ENCODE measurements around the gene ADAP1. TPM values are rescaled to one million over a fixed set of nuclear protein-coding genes. Genes with fewer than 3 reads are reported as not detected.

The ADAP1 gene
- total RNA-seq, 1 experiment from 2014 or later: 31.2 TPM

- no peaks in the 10 kb centered on the region for H4K20me1 ChIP-seq (ENCODE audit: low read length)
- DNase-seq: no peak
These were observed 34.5 kb downstream of the ADAP1 start for GRCh38 chr7:919924-920341.

GRCh38 chr7:919114-919442 is 35.4 kb downstream of the ADAP1 start:
- H3F3A ChIP-seq (ENCODE audit: low read length, unreplicated experiment): no peaks in the 10 kb centered on the region
- no peaks in the 10 kb centered on the region for H4K20me1 ChIP-seq (ENCODE audit: low read length)
- DNase-seq (no peak), ATAC-seq (no peak)
- no peaks in the 10 kb centered on the region for H3K9me3 ChIP-seq (ENCODE audit: low read length)
- H3K9ac ChIP-seq (ENCODE audit: low read length): no peak overlapping the region
- ChIA-PET CTCF (no interaction called here), POLR2A (ENCODE audit: unreplicated experiment) (no interaction called here)
- H2AFZ ChIP-seq (ENCODE audit: low read length): no peak overlapping the region
- peaks cover 23% of the 10 kb centered on the region for H3K4me1 ChIP-seq (ENCODE audit: insufficient read depth, low read length)
- H3K9me2 ChIP-seq (replicated peaks; ENCODE audit: low read length): no peaks in the 10 kb centered on the region
- BruUV-seq (replicated peaks): no TSS peak
- no peak overlapping the region for H3K4me3 ChIP-seq (ENCODE audit: low read length)
- no peak overlapping the region for H3K4me2 ChIP-seq (ENCODE audit: low read length)
- H3K27me3 ChIP-seq (ENCODE audit: low read length): no peaks in the 10 kb centered on the region
- H3K36me3 ChIP-seq (ENCODE audit: low read depth, low read length): no peaks in the 10 kb centered on the region
- intact Hi-C loops (cut with micrococcal nuclease): no loop called here
- no peaks in the 10 kb centered on the region for H3K79me2 ChIP-seq (ENCODE audit: low read length)
- no peak for TF ChIP-seq CTCF (conservative IDR thresholded peaks at IDR 0.05; ENCODE audit: low read depth, low read length)
- no peak for TF ChIP-seq EZH2phosphoT487 (IDR thresholded peaks at IDR 0.05; ENCODE audit: borderline replicate concordance, low read length)
- TF ChIP-seq EZH2 (IDR thresholded peaks at IDR 0.05; ENCODE audit: low read length, unreplicated experiment): no peak
- H3K27ac ChIP-seq (ENCODE audit: low read length): no peak overlapping the region

More at GRCh38 chr7:919924-920341, 34.5 kb downstream of the ADAP1 start:
- Histone ChIP-seq H3K9me3 (ENCODE audit: low read length) (no peaks in the 10 kb centered on the region), H2AFZ (ENCODE audit: low read length) (no peak overlapping the region), H3K9ac (ENCODE audit: low read length) (no peak overlapping the region), H3F3A (ENCODE audit: low read length, unreplicated experiment) (no peaks in the 10 kb centered on the region), H3K4me2 (ENCODE audit: low read length) (no peak overlapping the region), H3K9me2 (replicated peaks; ENCODE audit: low read length) (no peaks in the 10 kb centered on the region), H3K4me3 (ENCODE audit: low read length) (no peak overlapping the region), H3K4me1 (ENCODE audit: insufficient read depth, low read length) (peaks cover 15% of the 10 kb centered on the region), H3K36me3 (ENCODE audit: low read depth, low read length) (no peaks in the 10 kb centered on the region), H3K27me3 (ENCODE audit: low read length) (no peaks in the 10 kb centered on the region), H3K79me2 (ENCODE audit: low read length) (no peaks in the 10 kb centered on the region), H3K27ac (ENCODE audit: low read length) (no peak overlapping the region)
- BruUV-seq (replicated peaks): no TSS peak
- intact Hi-C loops (cut with micrococcal nuclease): no loop called here
- no peak for ATAC-seq
- TF ChIP-seq CTCF (conservative IDR thresholded peaks at IDR 0.05; ENCODE audit: low read depth, low read length) (no peak), EZH2 (IDR thresholded peaks at IDR 0.05; ENCODE audit: low read length, unreplicated experiment) (no peak), EZH2phosphoT487 (IDR thresholded peaks at IDR 0.05; ENCODE audit: borderline replicate concordance, low read length) (no peak)
- POLR2A ChIA-PET (ENCODE audit: unreplicated experiment): no interaction called here
- CTCF ChIA-PET: no interaction called here

- Histone ChIP-seq H3K4me1 (ENCODE audit: insufficient read depth, low read length) (peaks cover 24% of the 10 kb centered on the region), H3K9me2 (replicated peaks; ENCODE audit: low read length) (no peaks in the 10 kb centered on the region), H3K79me2 (ENCODE audit: low read length) (no peaks in the 10 kb centered on the region), H3K4me2 (ENCODE audit: low read length) (no peak overlapping the region), H4K20me1 (ENCODE audit: low read length) (no peaks in the 10 kb centered on the region), H3K9me3 (ENCODE audit: low read length) (no peaks in the 10 kb centered on the region), H3K9ac (ENCODE audit: low read length) (no peak overlapping the region), H2AFZ (ENCODE audit: low read length) (no peak overlapping the region), H3K27me3 (ENCODE audit: low read length) (no peaks in the 10 kb centered on the region), H3K36me3 (ENCODE audit: low read depth, low read length) (no peaks in the 10 kb centered on the region), H3K4me3 (ENCODE audit: low read length) (no peak overlapping the region), H3K27ac (ENCODE audit: low read length) (no peak overlapping the region), H3F3A (ENCODE audit: low read length, unreplicated experiment) (no peaks in the 10 kb centered on the region)
- TF ChIP-seq EZH2phosphoT487 (IDR thresholded peaks at IDR 0.05; ENCODE audit: borderline replicate concordance, low read length): no peak
- TF ChIP-seq CTCF (conservative IDR thresholded peaks at IDR 0.05; ENCODE audit: low read depth, low read length): no peak
- TF ChIP-seq EZH2 (IDR thresholded peaks at IDR 0.05; ENCODE audit: low read length, unreplicated experiment): no peak
- ATAC-seq: no peak
- ChIA-PET POLR2A (ENCODE audit: unreplicated experiment) (no interaction called here), CTCF (no interaction called here)
- intact Hi-C loops (cut with micrococcal nuclease): no loop called here
- no TSS peak for BruUV-seq (replicated peaks)
- DNase-seq: no peak
These were observed 35.9 kb downstream of the ADAP1 start for GRCh38 chr7:918441-919113.

Measured in PC-3 (cell line).